Measurements from ENCODE around the gene CEP164. TPM values are rescaled to one million over a fixed set of nuclear protein-coding genes. Genes with fewer than 3 reads are reported as not detected.

CEP164 gene
- total RNA-seq = 34.6 and 34.7 TPM in 2 replicates

GRCh38 chr11:117327567-117328374, at the start of gene CEP164:
TSS of gene CEP164 (plus strand) at chr11:117327854. CDS start at chr11:117338587, 10,733 bp downstream.

GRCh38 chr11:117290809-117291396, 36.8 kb upstream of the CEP164 start, which contains the start of gene BACE1-AS:
TSS of gene BACE1-AS (plus strand) at chr11:117291346.

GRCh38 chr11:117316197-117316961, 11.3 kb upstream of the CEP164 start, which contains the start of gene BACE1:
TSS of gene BACE1 (minus strand) at chr11:117316256. CDS start at chr11:117315795, 461 bp downstream.

Other genes with a start within 250 kb of the CEP164 start
- 9.5 and 9.6 TPM in 2 replicates for gene SIK3, start 229.4 kb upstream of the CEP164 start, total RNA-seq
- 72.9 and 82.2 TPM in 2 replicates for gene PAFAH1B2, start 183.6 kb upstream of the CEP164 start, total RNA-seq
- 19.0 and 21.9 TPM in 2 replicates for gene SIDT2, start 149.1 kb upstream of the CEP164 start, total RNA-seq
- gene TAGLN, start 128.5 kb upstream of the CEP164 start, total RNA-seq = 707 and 823 TPM in 2 replicates
- 75.7 and 85.9 TPM in 2 replicates for gene PCSK7, start 95.8 kb upstream of the CEP164 start, total RNA-seq
- 5.8 and 8.6 TPM in 2 replicates for gene RNF214, start 95.2 kb upstream of the CEP164 start, total RNA-seq
- 1.4 and 1.9 TPM in 2 replicates for gene BACE1-AS, start 36.5 kb upstream of the CEP164 start, total RNA-seq
- 29.2 and 36.6 TPM in 2 replicates for gene BACE1, start 11.6 kb upstream of the CEP164 start, total RNA-seq

All from myometrial cell (primary cell).